ENCODE measurements around the gene ZNF595. TPM values are rescaled to one million over a fixed set of nuclear protein-coding genes. Genes with fewer than 3 reads are reported as not detected.

ZNF595 gene
- polyA plus RNA-seq, 1 of the 3 experiments (the other 2 are of a cell fraction): 88.4 TPM

DNA sequence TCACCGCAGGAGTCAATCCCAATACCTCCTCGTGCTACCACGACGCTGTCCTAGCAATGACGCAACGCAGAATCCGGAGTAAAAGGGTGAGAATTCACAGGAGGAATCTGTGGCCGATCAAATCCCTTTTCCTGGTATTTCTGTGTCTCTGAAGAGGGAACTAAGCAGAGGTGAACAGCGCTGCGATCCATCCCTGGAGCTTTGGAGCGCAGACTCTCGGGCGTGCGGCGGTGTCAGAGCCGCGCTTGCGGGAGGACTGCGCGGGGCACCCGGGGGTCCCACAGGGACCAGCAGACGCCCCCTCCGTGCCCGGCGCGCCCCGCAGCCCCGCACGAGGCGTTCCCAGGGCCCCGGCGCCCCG is 53.9 kb downstream of the ZNF595 start:
- Histone ChIP-seq H3K9me3 (no peaks in the 10 kb centered on the region), H3K9ac (no peak overlapping the region), H2AFZ (ENCODE audit: low read depth) (no peak overlapping the region), H3K36me3 (replicated peaks in 1 of 2; ENCODE audit: control insufficient read depth in 1 of 2, insufficient read depth in 2 of 2, low read length in 1 of 2) (no peaks in the 10 kb centered on the region), H3K79me2 (ENCODE audit: insufficient read depth) (no peaks in the 10 kb centered on the region), H3K4me1 (ENCODE audit: control insufficient read depth in 1 of 2, insufficient read depth in 2 of 2, low read depth in 1 of 2, low read length in 1 of 2) (no peaks in the 10 kb centered on the region), H3K4me3 (ENCODE audit: low read depth in 2 of 2, low read length in 1 of 2) (no peak overlapping the region), H3K9me2 (no peaks in the 10 kb centered on the region), H4K20me1 (ENCODE audit: insufficient read depth) (no peaks in the 10 kb centered on the region), H3K27ac (ENCODE audit: low read depth in 2 of 2, low read length in 1 of 2) (no peak overlapping the region), H3K27me3 (ENCODE audit: insufficient read depth) (no peaks in the 10 kb centered on the region), H3K4me2 (no peak overlapping the region), H3F3A (replicated peaks; ENCODE audit: insufficient read depth) (no peaks in the 10 kb centered on the region)
- WGBS (ENCODE audit: low lambda C conversion rate): 33% methylated on average over 10 of the region's 33 CpGs
- ChIA-PET POLR2A (no interaction called here), CTCF (no interaction called here)
- TF ChIP-seq JUND (IDR thresholded peaks at IDR 0.05) (no peak), POLR2AphosphoS5 (IDR thresholded peaks at IDR 0.05; ENCODE audit: low read depth, low read length) (no peak), RCOR1 (IDR thresholded peaks at IDR 0.05; ENCODE audit: low read length) (no peak), NRF1 (IDR thresholded peaks at IDR 0.05; ENCODE audit: low read depth, low read length) (no peak), GATA2 (CRISPR knock-in tag; IDR thresholded peaks at IDR 0.05) (no peak), YY1 (IDR thresholded peaks at IDR 0.05; ENCODE audit: low read depth) (no peak), SMC3 (IDR thresholded peaks at IDR 0.05; ENCODE audit: low read depth, low read length) (no peak), TAF1 (IDR thresholded peaks at IDR 0.05; ENCODE audit: borderline replicate concordance, low read depth, low read length) (no peak), ELF1 (IDR thresholded peaks at IDR 0.05) (no peak), RFX5 (IDR thresholded peaks at IDR 0.05; ENCODE audit: low read length) (no peak), GABPA (IDR thresholded peaks at IDR 0.05; ENCODE audit: low read depth) (no peak)
- TF ChIP-seq, protein P1, sequence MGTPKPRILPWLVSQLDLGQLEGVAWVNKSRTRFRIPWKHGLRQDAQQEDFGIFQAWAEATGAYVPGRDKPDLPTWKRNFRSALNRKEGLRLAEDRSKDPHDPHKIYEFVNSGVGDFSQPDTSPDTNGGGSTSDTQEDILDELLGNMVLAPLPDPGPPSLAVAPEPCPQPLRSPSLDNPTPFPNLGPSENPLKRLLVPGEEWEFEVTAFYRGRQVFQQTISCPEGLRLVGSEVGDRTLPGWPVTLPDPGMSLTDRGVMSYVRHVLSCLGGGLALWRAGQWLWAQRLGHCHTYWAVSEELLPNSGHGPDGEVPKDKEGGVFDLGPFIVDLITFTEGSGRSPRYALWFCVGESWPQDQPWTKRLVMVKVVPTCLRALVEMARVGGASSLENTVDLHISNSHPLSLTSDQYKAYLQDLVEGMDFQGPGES (IDR thresholded peaks at IDR 0.05; ENCODE audit: low read depth, low read length): no peak
- TF ChIP-seq, protein P2, sequence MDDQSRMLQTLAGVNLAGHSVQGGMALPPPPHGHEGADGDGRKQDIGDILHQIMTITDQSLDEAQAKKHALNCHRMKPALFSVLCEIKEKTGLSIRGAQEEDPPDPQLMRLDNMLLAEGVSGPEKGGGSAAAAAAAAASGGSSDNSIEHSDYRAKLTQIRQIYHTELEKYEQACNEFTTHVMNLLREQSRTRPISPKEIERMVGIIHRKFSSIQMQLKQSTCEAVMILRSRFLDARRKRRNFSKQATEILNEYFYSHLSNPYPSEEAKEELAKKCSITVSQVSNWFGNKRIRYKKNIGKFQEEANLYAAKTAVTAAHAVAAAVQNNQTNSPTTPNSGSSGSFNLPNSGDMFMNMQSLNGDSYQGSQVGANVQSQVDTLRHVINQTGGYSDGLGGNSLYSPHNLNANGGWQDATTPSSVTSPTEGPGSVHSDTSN (IDR thresholded peaks at IDR 0.05): no peak
- no peak for DNase-seq

DNA sequence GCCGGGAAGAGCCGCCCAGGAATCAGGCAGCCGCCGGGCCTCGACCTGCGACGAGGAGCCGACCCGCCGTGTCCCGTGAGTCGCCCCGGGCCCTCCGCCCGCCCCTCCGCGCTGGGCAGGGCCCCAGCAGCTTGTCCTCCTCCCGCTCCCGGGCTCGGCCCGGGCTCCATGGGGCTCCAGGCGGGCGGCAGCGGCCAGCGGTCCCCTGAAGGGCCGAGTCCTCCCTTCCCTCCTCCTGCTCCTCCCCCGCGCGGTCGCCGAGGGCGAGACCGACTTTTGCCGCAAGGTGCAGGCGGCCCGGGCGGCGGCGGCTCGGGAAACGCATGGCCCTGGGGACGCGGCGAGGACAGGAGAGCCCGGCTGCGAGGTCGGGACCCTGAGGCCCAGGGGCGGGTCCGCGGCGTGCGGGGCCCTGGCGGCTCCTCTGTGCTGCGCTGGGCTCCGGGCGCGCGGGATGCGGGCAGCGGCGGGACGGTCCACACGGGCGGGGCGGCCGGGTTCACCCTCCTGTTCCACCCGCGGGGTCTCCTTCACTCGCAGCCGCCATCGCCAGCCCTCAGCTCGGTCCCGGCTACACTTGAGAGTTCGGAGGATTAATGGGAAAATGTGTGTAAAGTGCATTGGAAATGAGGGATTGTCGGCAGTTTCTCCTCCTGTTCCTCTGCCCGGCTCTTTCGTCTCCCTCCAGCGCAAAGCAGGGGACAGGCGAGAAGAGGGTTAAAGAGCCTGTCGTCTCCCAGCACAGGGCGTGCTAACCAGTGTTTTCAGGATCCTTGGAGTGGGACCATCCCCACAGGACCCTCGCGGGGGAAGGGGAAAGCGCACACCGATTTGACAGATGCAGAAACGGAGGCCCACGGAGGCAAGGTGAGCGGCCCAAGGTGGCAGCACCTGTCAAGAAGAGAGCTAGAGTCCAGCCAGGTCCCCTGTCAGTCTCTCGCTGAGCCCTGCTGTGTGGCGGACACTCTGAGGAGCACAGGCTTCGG is 54.6 kb downstream of the ZNF595 start:
- WGBS (ENCODE audit: low lambda C conversion rate): 8% methylated on average over 10 of the region's 91 CpGs
- TF ChIP-seq TCF12 (IDR thresholded peaks at IDR 0.05): no peak
- H4K20me1 ChIP-seq (ENCODE audit: insufficient read depth): no peaks in the 10 kb centered on the region
- no peak overlapping the region for H3K9ac ChIP-seq
- no peak overlapping the region; a peak in 1 of 4 replicates for H3K4me3 ChIP-seq (ENCODE audit: low read depth in 2 of 2, low read length in 1 of 2)
- no peaks in the 10 kb centered on the region for H3K79me2 ChIP-seq (ENCODE audit: insufficient read depth)
- H3K27me3 ChIP-seq (ENCODE audit: insufficient read depth): no peaks in the 10 kb centered on the region
- H3K9me2 ChIP-seq: no peaks in the 10 kb centered on the region
- no peak overlapping the region for H2AFZ ChIP-seq (ENCODE audit: low read depth)
- H3K4me2 ChIP-seq: no peak overlapping the region
- H3K36me3 ChIP-seq (replicated peaks in 1 of 2; ENCODE audit: control insufficient read depth in 1 of 2, insufficient read depth in 2 of 2, low read length in 1 of 2): no peaks in the 10 kb centered on the region
- CTCF ChIA-PET: no interaction called here
- POLR2A ChIA-PET: no interaction called here
- DNase-seq: peak; percentile 56
- no peak overlapping the region for H3K27ac ChIP-seq (ENCODE audit: low read depth in 2 of 2, low read length in 1 of 2)
- H3K9me3 ChIP-seq: no peaks in the 10 kb centered on the region
- H3F3A ChIP-seq (replicated peaks; ENCODE audit: insufficient read depth): no peaks in the 10 kb centered on the region
- H3K4me1 ChIP-seq (ENCODE audit: control insufficient read depth in 1 of 2, insufficient read depth in 2 of 2, low read depth in 1 of 2, low read length in 1 of 2): no peaks in the 10 kb centered on the region

All from SK-N-SH (cell line).